Neutrophil (primary cell): Measurements from ENCODE around the gene EHMT1.

Source experiments
- H3K27ac ChIP-seq: fragments of 200-600 bp; sonication (generic); 2 replicates; pipeline ENCODE4 v1.5.1; 2016; ENCODE audit warnings: mild to moderate bottlenecking, moderate library complexity
- H3K27me3 ChIP-seq: fragments of 200-600 bp; sonication (generic); 2 replicates; pipeline ENCODE4 v1.6.0; 2016; ENCODE audit warnings: mild to moderate bottlenecking
- H3K36me3 ChIP-seq: fragments of 200-600 bp; sonication (generic); 2 replicates; pipeline ENCODE4 v1.5.1; 2017
- H3K4me1 ChIP-seq, 2 experiments: fragments of 200-600 bp in 1 of 2; sonication (generic) in 1 of 2; 1 replicate in 1 of 2; 2 replicates in 1 of 2; pipeline versions ENCODE4 v1.5.1 to v1.6.1; 2013 to 2016; ENCODE audit warnings: low read depth in 1 of 2, low read length in 1 of 2, mild to moderate bottlenecking in 1 of 2, moderate library complexity in 1 of 2; ENCODE audit not compliant: control insufficient read depth in 1 of 2, insufficient read depth in 1 of 2
- H3K4me3 ChIP-seq, 2 experiments: fragments of 200-600 bp in 1 of 2; sonication (generic) in 1 of 2; 1 replicate in 1 of 2; 2 replicates in 1 of 2; pipeline ENCODE4 v1.5.1; 2013 to 2016; ENCODE audit warnings: low read depth in 1 of 2, low read length in 1 of 2, mild to moderate bottlenecking in 1 of 2, moderate library complexity in 1 of 2
- H3K9me3 ChIP-seq: fragments of 200-600 bp; sonication (generic); 2 replicates; pipeline ENCODE4 v1.5.1; 2016
- TF ChIP-seq, protein P1 (sequence below): fragments of 200-600 bp; sonication (generic); IDR thresholded peaks from 2 replicates; pipeline ENCODE4 v1.5.1; 2016; ENCODE audit warnings: antibody characterized with exemption

The EHMT1 gene

DNA sequence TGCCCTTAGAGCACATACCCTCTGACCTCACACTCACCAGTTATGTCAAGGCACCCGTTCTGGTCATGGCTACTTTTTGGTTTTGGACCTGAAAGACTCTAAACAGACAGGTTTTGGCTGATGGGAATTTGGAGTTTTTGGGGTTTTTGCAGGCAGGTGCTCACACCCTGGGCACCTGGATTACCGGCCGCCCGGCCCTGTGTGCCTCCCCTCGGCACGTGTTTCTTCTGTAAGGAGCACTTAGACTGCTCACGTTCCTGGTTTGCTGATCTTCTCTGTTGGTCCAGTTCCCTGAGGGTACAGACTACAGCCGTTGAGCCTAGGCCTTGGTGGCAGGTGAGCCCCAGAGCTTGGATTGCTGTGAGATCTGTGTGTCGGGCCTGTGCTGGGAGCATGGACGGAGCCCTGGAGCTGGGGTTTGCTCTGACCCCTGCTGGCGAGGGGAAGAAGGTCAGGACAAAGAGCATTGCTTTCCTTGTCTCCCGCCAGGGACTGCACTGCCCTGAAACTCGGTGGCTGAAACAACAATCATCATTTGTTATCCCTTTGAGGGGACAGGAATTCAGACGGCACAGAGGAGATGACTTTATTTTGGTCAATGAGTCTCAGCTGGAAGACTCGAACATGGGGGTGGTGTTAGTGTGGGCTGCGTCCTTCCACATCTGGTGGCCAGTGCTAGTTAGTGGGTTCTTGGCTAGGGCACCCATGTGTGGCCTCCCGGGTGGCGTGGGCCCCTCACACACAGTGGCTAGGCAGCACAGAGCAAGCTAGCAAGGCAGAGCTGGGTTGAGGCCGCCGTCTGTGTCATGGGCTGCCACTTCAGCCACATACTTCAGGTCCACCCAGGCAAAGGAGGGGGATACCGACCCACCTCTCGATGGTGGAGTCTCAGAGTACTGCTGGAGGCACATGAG is 76.4 kb downstream of the EHMT1 start:
- Histone ChIP-seq H3K4me1 (peaks cover 26 to 27% of the 10 kb centered on the region in 2 experiments), H3K9me3 (no peaks in the 10 kb centered on the region), H3K4me3 (no peak overlapping the region), H3K27ac (peak overlapping the region; percentile 46), H3K36me3 (no peaks in the 10 kb centered on the region), H3K27me3 (no peaks in the 10 kb centered on the region)
- TF ChIP-seq, protein P1, sequence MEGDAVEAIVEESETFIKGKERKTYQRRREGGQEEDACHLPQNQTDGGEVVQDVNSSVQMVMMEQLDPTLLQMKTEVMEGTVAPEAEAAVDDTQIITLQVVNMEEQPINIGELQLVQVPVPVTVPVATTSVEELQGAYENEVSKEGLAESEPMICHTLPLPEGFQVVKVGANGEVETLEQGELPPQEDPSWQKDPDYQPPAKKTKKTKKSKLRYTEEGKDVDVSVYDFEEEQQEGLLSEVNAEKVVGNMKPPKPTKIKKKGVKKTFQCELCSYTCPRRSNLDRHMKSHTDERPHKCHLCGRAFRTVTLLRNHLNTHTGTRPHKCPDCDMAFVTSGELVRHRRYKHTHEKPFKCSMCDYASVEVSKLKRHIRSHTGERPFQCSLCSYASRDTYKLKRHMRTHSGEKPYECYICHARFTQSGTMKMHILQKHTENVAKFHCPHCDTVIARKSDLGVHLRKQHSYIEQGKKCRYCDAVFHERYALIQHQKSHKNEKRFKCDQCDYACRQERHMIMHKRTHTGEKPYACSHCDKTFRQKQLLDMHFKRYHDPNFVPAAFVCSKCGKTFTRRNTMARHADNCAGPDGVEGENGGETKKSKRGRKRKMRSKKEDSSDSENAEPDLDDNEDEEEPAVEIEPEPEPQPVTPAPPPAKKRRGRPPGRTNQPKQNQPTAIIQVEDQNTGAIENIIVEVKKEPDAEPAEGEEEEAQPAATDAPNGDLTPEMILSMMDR = peak; percentile 58

DNA sequence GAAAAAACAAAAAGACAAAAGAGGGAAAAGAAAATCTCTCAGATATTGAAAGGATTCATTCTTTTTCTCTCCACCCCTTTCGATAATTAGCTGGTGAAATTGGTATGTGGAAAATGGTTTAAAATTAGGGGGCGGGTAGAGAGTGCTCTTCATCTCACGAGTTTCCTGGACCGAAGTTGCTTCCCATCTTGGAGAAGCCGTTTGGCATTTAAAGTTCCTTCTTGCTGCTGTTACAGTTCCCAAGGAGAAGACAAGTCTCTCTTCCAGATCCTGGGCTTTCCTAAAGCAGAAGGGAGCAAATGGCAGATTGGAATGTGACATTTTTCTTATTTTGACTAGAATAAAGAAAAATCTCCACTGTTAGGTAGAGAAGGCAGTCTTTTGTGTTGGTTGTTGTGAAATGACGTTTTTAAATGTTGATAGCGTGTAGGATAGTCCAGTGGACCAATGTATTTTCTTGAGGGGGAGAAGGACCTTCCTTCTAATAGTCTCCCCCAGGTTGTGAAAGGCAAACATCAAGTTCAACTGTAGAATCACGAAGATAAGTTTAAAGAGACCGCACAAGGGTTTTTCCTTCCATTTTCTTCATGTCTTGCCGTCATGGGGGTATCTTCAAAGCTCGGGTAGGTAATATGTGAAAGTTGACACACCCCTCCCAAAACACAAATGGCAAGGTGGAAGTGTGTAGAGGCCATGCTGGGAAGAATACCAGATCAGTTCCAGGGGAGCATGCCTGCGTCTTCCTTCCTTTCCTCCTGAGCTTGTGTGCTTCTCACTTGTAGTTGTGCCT is 77.5 kb downstream of the EHMT1 start:
- Histone ChIP-seq H3K36me3 (no peaks in the 10 kb centered on the region), H3K4me3 (no peak overlapping the region), H3K27me3 (no peaks in the 10 kb centered on the region), H3K27ac (no peak overlapping the region), H3K9me3 (no peaks in the 10 kb centered on the region), H3K4me1 (peaks cover 16 to 17% of the 10 kb centered on the region in 2 experiments)
- TF ChIP-seq, protein P1 = no peak

DNA sequence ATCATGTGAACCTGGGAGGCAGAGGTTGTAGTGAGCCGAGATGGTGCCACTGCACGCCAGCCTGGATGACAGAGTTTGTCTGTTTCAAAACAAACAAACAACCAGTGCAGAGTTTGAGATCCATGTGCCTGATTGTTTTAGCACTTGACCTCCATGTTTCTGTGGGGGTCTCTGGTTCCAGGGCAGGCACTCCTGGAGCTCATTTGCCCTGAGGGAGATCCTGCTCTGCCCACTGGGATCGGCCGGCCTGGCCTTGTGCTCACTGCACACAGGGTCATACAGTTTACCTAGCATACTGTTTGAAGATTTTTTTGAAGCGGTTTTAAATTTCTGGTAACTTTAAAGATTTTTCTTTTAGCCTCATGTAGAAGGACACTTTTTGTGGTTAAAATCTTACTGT is 78.4 kb downstream of the EHMT1 start:
- no peaks in the 10 kb centered on the region for H3K27me3 ChIP-seq
- H3K27ac ChIP-seq = no peak overlapping the region
- no peaks in the 10 kb centered on the region for H3K36me3 ChIP-seq
- no peak overlapping the region for H3K4me3 ChIP-seq
- no peaks in the 10 kb centered on the region for H3K9me3 ChIP-seq
- peaks cover 7 to 8% of the 10 kb centered on the region in 2 experiments for H3K4me1 ChIP-seq
- TF ChIP-seq, protein P1 = no peak

DNA sequence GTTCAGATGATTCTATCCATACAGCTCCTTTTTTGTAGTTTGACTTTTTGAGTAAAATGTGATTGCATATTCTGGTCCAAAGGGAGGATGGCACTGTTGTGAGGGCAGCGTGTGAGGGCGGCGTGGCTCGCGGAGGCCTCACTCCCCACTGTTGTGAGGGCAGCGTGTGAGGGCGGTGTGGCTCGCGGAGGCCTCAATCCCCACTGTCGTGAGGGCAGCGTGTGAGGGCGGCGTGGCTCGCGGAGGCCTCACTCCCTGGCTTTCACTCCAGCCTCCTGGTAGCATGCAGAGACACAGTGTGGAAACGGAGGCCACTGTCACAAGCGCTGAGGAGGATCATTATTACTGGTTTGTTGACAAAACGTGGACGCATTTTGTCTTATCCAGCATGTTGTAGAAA is 79.0 kb downstream of the EHMT1 start:
- Histone ChIP-seq H3K36me3 (no peaks in the 10 kb centered on the region), H3K9me3 (no peaks in the 10 kb centered on the region), H3K27ac (no peak overlapping the region), H3K4me1 (peaks cover under 1 to 2% of the 10 kb centered on the region in 2 experiments), H3K27me3 (no peaks in the 10 kb centered on the region), H3K4me3 (no peak overlapping the region)
- TF ChIP-seq, protein P1 = no peak

DNA sequence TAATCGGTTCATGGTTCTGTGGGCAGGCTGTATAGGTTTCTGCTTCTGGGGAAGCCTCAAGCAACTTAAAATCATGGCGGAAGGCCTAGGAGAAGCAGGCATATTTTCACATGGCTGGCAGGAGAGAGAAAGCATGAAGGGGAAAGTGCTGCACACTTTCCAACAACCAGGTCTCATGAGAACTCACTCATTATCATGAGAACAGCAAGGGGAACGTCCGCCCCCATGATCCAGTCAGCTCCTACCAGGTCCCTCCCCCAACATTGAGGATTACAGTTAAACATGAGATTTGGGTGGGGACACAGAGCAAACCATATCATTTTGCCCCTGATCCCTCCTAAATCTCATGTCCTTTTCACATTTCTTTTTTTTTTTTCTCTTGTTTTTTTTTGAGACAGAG is 82.1 kb downstream of the EHMT1 start:
- TF ChIP-seq, protein P1 = no peak
- no peaks in the 10 kb centered on the region for H3K36me3 ChIP-seq
- no peak overlapping the region for H3K4me3 ChIP-seq
- no peaks in the 10 kb centered on the region for H3K9me3 ChIP-seq
- H3K27me3 ChIP-seq = no peaks in the 10 kb centered on the region
- H3K4me1 ChIP-seq = peaks cover 10 to 19% of the 10 kb centered on the region in 2 experiments
- no peak overlapping the region for H3K27ac ChIP-seq
